GM12801 (cell line): ENCODE measurements around the gene SNED1.

Experiments
- TF ChIP-seq, protein P1 (sequence below): IDR thresholded peaks from one replicate; pipeline ENCODE4 v1.5.1; 2011; ENCODE audit warnings: control low read depth; ENCODE audit not compliant: insufficient read length; ENCODE audit errors: extremely low read depth

SNED1 gene

DNA sequence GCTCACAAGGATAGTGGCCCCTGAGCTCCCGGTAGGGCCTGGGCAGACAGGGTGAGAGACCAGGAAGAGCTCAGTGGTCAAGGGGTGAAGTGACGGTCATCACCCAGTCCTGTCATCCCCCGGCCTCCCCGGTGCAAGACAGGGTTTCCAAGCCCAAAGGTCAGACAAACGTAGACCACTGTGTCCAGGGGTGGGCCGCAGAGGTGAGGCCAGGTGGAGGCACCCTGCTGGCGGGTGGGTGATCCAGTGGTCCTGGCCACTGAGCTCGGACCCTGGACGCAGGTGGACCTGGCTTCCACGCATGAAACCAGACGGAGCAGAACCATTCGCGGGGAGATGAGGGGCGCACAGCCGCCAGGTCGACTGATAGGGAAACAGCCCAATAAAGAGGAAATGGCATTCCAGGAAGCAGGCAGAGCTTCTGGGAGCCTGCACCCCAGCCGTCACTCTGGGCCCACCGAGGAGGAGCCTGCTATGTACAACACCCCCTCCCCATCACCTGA, 14.4 kb upstream of the SNED1 start:
- TF ChIP-seq, protein P1, sequence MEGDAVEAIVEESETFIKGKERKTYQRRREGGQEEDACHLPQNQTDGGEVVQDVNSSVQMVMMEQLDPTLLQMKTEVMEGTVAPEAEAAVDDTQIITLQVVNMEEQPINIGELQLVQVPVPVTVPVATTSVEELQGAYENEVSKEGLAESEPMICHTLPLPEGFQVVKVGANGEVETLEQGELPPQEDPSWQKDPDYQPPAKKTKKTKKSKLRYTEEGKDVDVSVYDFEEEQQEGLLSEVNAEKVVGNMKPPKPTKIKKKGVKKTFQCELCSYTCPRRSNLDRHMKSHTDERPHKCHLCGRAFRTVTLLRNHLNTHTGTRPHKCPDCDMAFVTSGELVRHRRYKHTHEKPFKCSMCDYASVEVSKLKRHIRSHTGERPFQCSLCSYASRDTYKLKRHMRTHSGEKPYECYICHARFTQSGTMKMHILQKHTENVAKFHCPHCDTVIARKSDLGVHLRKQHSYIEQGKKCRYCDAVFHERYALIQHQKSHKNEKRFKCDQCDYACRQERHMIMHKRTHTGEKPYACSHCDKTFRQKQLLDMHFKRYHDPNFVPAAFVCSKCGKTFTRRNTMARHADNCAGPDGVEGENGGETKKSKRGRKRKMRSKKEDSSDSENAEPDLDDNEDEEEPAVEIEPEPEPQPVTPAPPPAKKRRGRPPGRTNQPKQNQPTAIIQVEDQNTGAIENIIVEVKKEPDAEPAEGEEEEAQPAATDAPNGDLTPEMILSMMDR, result no peak

DNA sequence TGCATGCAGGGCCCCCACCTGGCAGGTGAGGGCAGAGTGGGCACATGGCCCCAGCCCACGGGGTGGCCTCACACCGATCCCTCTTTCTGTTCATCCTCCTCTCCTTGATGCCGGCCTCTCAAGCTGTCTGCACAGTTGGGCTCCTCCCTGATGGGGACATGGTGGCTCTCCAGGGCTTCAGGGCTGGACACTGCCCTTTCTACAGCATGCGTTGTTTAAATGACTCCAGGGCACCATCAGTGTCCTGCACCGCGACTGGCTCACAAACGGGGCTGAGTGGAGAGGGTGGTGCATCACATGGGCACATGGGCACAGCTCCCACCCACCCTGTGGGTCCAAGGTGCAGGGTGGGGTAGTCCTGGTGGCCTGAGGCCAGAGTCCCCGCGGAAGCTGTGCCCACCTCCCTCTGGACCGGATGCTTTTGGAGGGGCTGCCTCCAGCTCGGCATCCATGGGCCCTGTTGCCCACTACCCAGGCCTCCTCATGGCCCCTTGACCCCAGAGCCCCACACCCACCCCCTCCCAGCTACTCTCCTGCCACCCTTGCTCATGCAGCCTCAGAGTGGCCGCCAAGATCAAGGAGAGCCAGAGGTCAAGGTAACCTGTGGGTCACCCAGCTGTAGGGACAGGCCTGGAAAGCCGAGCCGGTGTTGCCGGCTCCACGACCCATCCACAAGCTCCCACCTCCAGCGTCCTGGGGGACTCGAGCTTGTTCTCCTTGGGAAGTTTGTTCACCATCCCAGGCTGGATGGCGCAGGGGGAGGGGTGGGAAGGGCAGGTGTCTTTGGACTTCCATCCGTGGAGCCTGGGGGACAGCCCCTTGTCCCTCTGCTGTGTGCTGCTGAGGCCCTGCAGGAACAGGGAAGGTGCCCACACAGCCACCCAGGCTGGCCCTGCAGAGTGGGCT, 12.3 kb upstream of the SNED1 start:
- TF ChIP-seq, protein P1, result no peak

DNA sequence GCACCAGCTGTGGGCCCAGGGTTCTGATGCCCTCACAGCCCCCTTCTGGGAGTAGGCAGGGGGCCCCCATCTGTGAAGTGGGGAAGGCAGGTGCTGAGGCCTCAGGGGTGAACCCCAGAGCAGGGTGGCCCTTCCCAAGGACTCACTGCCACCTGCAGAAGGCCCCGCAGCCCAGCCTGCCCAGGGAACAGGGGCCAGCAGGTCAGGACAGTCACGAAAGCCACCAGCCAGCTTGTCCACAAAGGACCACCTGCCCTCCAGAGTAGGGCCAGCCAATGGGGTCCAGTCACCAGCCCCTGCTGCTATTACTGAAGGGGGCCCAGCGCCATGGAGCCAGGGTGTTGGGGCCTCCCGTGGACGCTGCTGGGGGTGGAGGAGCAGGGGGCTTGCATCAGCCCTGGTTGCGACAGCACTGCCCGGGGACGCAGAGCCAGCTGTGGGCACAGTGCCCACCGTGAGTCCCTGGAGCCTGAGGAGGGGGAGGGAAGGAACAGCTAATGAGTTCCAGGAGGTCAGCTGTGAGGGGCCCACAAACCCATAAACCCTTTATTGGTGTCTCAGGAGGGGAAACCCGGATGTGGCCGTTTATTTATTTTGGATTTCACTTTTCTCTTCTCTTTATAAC, 11.5 kb upstream of the SNED1 start:
- TF ChIP-seq, protein P1, result no peak

DNA sequence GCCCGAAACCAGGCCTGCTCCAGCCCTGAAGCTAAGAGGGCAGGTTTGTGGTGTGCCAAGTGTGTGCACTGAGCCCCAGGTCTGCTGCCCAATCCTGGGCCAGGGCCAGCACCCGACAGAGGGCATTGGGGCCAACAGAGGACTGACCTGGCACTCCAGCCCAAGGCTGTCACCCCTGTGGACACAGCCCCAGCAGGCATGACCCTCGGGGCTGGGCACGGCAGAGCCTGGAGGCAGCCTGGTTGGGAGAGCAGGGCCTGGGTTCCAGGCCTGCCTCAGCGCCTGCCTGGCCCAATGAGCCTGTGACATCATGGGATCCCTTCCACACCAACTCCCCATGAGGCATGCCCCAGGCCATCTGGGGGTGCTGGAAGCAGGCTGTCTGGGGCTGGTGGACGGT, 10.8 kb upstream of the SNED1 start:
- TF ChIP-seq, protein P1, result no peak

DNA sequence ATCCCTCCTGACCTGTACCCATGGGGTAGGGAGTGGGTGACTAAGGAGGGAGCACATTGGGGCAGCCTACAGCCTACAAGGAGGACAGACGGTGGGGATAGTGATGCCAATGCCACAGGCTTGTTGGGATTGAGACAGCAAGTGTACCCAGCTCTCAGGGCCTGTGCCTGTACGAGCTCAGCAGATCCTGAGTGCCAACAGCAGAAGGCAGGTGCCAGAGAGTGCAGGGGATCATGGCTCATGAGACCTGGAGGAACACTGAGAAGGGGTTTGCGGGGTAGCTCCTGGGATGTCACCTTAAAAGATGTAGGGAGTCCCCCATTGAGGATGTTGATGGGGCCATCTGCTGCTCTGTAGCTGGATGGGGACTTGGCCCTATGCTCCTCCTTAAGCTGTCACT, 10.3 kb upstream of the SNED1 start:
- TF ChIP-seq, protein P1, result no peak

DNA sequence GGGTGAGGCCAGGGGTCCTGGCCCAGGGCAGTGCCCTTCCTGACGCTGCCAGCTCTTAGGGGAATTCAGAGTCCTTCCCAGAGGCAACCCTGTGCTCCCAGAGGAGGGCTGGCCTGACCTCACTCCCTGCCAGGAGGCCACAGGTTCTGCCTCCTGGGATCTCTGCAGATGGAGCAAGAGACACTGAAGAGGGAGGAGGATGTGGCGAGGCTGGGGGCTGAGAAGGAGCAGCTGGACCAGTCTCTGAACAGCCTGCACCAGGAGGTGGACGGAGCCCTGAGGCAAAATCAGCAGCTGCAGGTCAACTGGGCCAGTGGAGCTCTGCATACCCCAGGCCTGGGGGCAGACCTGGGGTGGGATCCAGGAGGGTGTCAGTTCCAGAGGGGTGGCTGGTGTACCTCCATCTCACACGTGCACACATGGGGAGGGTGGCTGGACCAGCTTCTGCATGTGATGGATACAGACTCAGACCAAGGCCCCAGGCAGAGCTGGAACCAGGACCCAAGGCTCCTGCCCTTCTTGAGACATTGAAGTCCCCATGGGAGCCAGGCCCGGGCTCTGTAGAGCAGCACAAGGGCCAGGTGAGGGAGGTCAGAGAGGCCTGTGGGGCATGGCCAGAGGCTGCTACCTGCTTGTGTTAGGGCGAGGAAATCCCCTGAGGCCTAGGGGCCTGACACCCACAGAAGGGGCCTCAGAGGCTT, 9.7 kb upstream of the SNED1 start:
- TF ChIP-seq, protein P1, result no peak
